HCT116 (cell line): ENCODE results near the gene ALKBH4. TPM values are rescaled to one million over a fixed set of nuclear protein-coding genes. Genes with fewer than 3 reads are reported as not detected.

ENCODE experiments used
- ATAC-seq: fragments of 200-7000 bp; cut with Tn5 transposase; 2 replicates; pipeline ENCODE4 v1.9.1; 2020; ENCODE audit warnings: mild to moderate bottlenecking, moderate library complexity
- BruUV-seq: library from RNA; stranded (reverse); fragments of 400-500 nt; replicated peaks from 2 replicates; lab custom pipeline; 2021; lab: Mats Ljungman, UMichigan
- CTCF ChIA-PET: fragments of 300-600 bp; sonication (Branson Sonifier 250); formaldehyde crosslinking; loops from one replicate; lab custom pipeline; 2021; ENCODE audit warnings: antibody characterized with exemption; lab: Charles Lee
- POLR2A ChIA-PET: fragments of 300-600, 350-600 bp; sonication (Branson Sonifier 250); formaldehyde crosslinking; loops from one replicate; lab custom pipeline; 2021; ENCODE audit warnings: antibody characterized with exemption; lab: Charles Lee
- RAD21 ChIA-PET, 2 experiments: fragments of 300-600 bp; sonication (Branson Sonifier 250); formaldehyde crosslinking; loops; one replicate each; lab custom pipeline; 2023; ENCODE audit warnings: low total read pairs in 2 of 2; ENCODE audit not compliant: uncharacterized antibody in 2 of 2, unreplicated experiment in 2 of 2, low non-redundant PET in 1 of 2; lab: Charles Lee
- DNase-seq: peaks from one replicate; pipeline ENCODE4 v3.0.0-alpha.2; 2010; ENCODE audit warnings: low read depth, low spot score
- H2AFZ ChIP-seq: fragments of 200-600 bp; shearing (Covaris generic), sonication (generic); 2 replicates; pipeline ENCODE4 v1.6.1; 2017; ENCODE audit warnings: low read depth, mixed run types, mixed read lengths, antibody characterized with exemption, low read length; ENCODE audit not compliant: poor library complexity, severe bottlenecking
- H3K27ac ChIP-seq: 2 replicates; pipeline ENCODE4 v1.5.1; 2012; ENCODE audit warnings: low read depth, low read length
- H3K27me3 ChIP-seq: fragments of 200-600 bp; sonication (generic); 2 replicates; pipeline ENCODE4 v1.6.1; 2016; ENCODE audit warnings: mixed run types, low read length, mixed read lengths; ENCODE audit not compliant: insufficient read depth
- H3K36me3 ChIP-seq, 2 experiments: fragments of 200-500 bp in 1 of 2; fragments of 200-600 bp in 1 of 2; sonication (Bioruptor generic) in 1 of 2; sonication (generic) in 1 of 2; 2 replicates each; pipeline versions ENCODE4 v1.5.1 to v1.6.1; 2014 to 2016; ENCODE audit warnings: low read length in 2 of 2, inconsistent platforms in 1 of 2, mixed read lengths in 1 of 2, mixed run types in 1 of 2; ENCODE audit not compliant: insufficient read depth in 2 of 2, control insufficient read depth in 1 of 2
- H3K4me1 ChIP-seq, 2 experiments: fragments of 200-600 bp in 1 of 2; sonication (generic) in 1 of 2; 2 replicates each; pipeline versions ENCODE4 v1.5.1 to v1.6.1; 2012 to 2017; ENCODE audit warnings: low read length in 2 of 2, inconsistent platforms in 1 of 2, mild to moderate bottlenecking in 1 of 2, mixed read lengths in 1 of 2, mixed run types in 1 of 2, moderate library complexity in 1 of 2; ENCODE audit not compliant: insufficient read depth in 2 of 2, control insufficient read depth in 1 of 2
- H3K4me2 ChIP-seq: fragments of 200-600 bp; sonication (generic); 2 replicates; pipeline ENCODE4 v1.6.1; 2017; ENCODE audit warnings: mixed run types, low read length, mixed read lengths
- H3K4me3 ChIP-seq, 2 experiments: fragments of 200-600 bp in 1 of 2; sonication (generic) in 1 of 2; replicated peaks in 1 of 2; 2 replicates each; pipeline ENCODE4 v1.5.1; 2011 to 2016; ENCODE audit warnings: low read length in 2 of 2, control low read depth in 1 of 2, low read depth in 1 of 2, mild to moderate bottlenecking in 1 of 2, mixed read lengths in 1 of 2, mixed run types in 1 of 2
- H3K79me2 ChIP-seq: fragments of 200-600 bp; sonication (generic); 2 replicates; pipeline ENCODE4 v1.6.1; 2017; ENCODE audit warnings: mild to moderate bottlenecking, mixed run types, low read length, moderate library complexity, mixed read lengths; ENCODE audit not compliant: insufficient read depth
- H3K9ac ChIP-seq: fragments of 200-600 bp; sonication (generic); 2 replicates; pipeline ENCODE4 v1.6.1; 2016; ENCODE audit warnings: low read length, mixed read lengths
- H3K9me2 ChIP-seq: fragments of 200-600 bp; sonication (generic), shearing (Covaris generic); 2 replicates; pipeline ENCODE4 v1.6.1; 2017; ENCODE audit warnings: mixed run types, mild to moderate bottlenecking, moderate library complexity; ENCODE audit not compliant: insufficient read depth
- H3K9me3 ChIP-seq, 2 experiments: fragments of 200-500 bp in 1 of 2; fragments of 200-600 bp in 1 of 2; sonication (Bioruptor generic) in 1 of 2; sonication (generic) in 1 of 2; 2 replicates each; pipeline ENCODE4 v1.6.1; 2014 to 2017; ENCODE audit warnings: low read length in 2 of 2, mixed read lengths in 2 of 2, inconsistent platforms in 1 of 2, low read depth in 1 of 2, mild to moderate bottlenecking in 1 of 2, mixed run types in 1 of 2, moderate library complexity in 1 of 2; ENCODE audit not compliant: control insufficient read depth in 1 of 2, insufficient read depth in 1 of 2
- H4K20me1 ChIP-seq: fragments of 200-600 bp; sonication (generic), shearing (Covaris generic); 2 replicates; pipeline ENCODE4 v1.6.1; 2017; ENCODE audit warnings: mixed run types, mild to moderate bottlenecking, moderate library complexity; ENCODE audit not compliant: insufficient read depth
- CEBPB ChIP-seq: IDR thresholded peaks from 2 replicates; pipeline ENCODE4 v1.6.1; 2012; ENCODE audit warnings: low read depth
- EZH2 ChIP-seq: fragments of 200-600 bp; sonication (generic); IDR thresholded peaks from 2 replicates; pipeline ENCODE4 v1.6.1; 2017; ENCODE audit warnings: antibody characterized with exemption, mixed run types
- EZH2phosphoT487 ChIP-seq: fragments of 200-600 bp; IDR thresholded peaks from 2 replicates; pipeline ENCODE4 v1.6.1; 2018; ENCODE audit warnings: antibody characterized with exemption, borderline replicate concordance
- FOSL1 ChIP-seq: IDR thresholded peaks from 2 replicates; pipeline ENCODE4 v1.6.1; 2012; ENCODE audit warnings: low read depth
- JUND ChIP-seq: IDR thresholded peaks from 2 replicates; pipeline ENCODE4 v1.6.1; 2012
- POLR2AphosphoS5 ChIP-seq: IDR thresholded peaks from 2 replicates; pipeline ENCODE4 v1.6.1; 2011; ENCODE audit warnings: mild to moderate bottlenecking, low read depth, low read length, moderate library complexity
- RAD21 ChIP-seq: IDR thresholded peaks from 2 replicates; pipeline ENCODE4 v1.6.1; 2012; ENCODE audit warnings: low read depth, mild to moderate bottlenecking
- REST ChIP-seq: IDR thresholded peaks from 2 replicates; pipeline ENCODE4 v1.6.1; 2012; ENCODE audit warnings: low read depth
- SIN3A ChIP-seq: IDR thresholded peaks from 2 replicates; pipeline ENCODE4 v1.6.1; 2012; ENCODE audit warnings: low read depth
- SP1 ChIP-seq: IDR thresholded peaks from 2 replicates; pipeline ENCODE4 v1.6.1; 2012; ENCODE audit warnings: low read depth
- SRF ChIP-seq: IDR thresholded peaks from 2 replicates; pipeline ENCODE4 v1.6.1; 2012; ENCODE audit warnings: low read depth
- TCF7L2 ChIP-seq: IDR thresholded peaks from 2 replicates; pipeline ENCODE4 v1.7.0; 2011; ENCODE audit warnings: borderline replicate concordance, inconsistent platforms; ENCODE audit not compliant: insufficient read depth, insufficient read length; ENCODE audit errors: extremely low read depth
- YY1 ChIP-seq: IDR thresholded peaks from 2 replicates; pipeline ENCODE4 v1.6.1; 2011; ENCODE audit warnings: low read length, low read depth, moderate library complexity, mild to moderate bottlenecking; ENCODE audit not compliant: insufficient replicate concordance; ENCODE audit errors: extremely low read depth
- ZNF274 ChIP-seq: fragments of 200-500 bp; sonication (Bioruptor generic); IDR thresholded peaks from 2 replicates; pipeline ENCODE4 v1.6.1; 2014; ENCODE audit warnings: mild to moderate bottlenecking, low read depth, low read length, inconsistent platforms
- intact Hi-C: fragments of 100-400 bp; cut with micrococcal nuclease; formaldehyde crosslinking; loops from 2 replicates; pipeline ENCODE4 v1.10.0; 2022
- total RNA-seq: library from RNA; stranded (reverse); gene quantifications from one replicate; pipeline ENCODE4 v1.2.1, GENCODE V29; 2021; ENCODE audit not compliant: unreplicated experiment
- TF ChIP-seq, protein P1 (sequence below): IDR thresholded peaks from 2 replicates; pipeline ENCODE4 v1.6.1; 2012

The ALKBH4 gene
- total RNA-seq, 1 experiment from 2014 or later: 14.9 TPM

- no peak overlapping the region for H3K4me3 ChIP-seq
- intact Hi-C loops: no loop called here
- no peaks in the 10 kb centered on the region for H3K79me2 ChIP-seq
- H4K20me1 ChIP-seq: no peaks in the 10 kb centered on the region
- RAD21 ChIA-PET: interaction anchor here in 1 of 2 experiments (0.6 kb wide), 1 partner anchor 198 kb away, joined by 3 read pairs; no protein-coding TSS in a partner anchor
- no peak overlapping the region for H2AFZ ChIP-seq
- no peaks in the 10 kb centered on the region for H3K9me2 ChIP-seq
- H3K36me3 ChIP-seq: no peaks in the 10 kb centered on the region; a peak in 2 of 4 replicates
- no peak overlapping the region for H3K4me2 ChIP-seq
- no peaks in the 10 kb centered on the region for H3K9me3 ChIP-seq
- H3K27me3 ChIP-seq: no peaks in the 10 kb centered on the region
- CTCF ChIA-PET: no interaction called here
- BruUV-seq: no TSS peak
- DNase-seq (no peak), ATAC-seq (peak; percentile 13; the same call in 1 of the 2 replicates)
- H3K27ac ChIP-seq: no peak overlapping the region
- H3K4me1 ChIP-seq: no peaks in the 10 kb centered on the region
- POLR2A ChIA-PET: no interaction called here
- peak; percentile 11; the same call in 1 of the 2 replicates for TF ChIP-seq POLR2AphosphoS5
- no peak for TF ChIP-seq RAD21
- H3K9ac ChIP-seq: no peak overlapping the region
Observed at GRCh38 chr7:102472126-102473041, 7.7 kb upstream of the ALKBH4 start.

DNA sequence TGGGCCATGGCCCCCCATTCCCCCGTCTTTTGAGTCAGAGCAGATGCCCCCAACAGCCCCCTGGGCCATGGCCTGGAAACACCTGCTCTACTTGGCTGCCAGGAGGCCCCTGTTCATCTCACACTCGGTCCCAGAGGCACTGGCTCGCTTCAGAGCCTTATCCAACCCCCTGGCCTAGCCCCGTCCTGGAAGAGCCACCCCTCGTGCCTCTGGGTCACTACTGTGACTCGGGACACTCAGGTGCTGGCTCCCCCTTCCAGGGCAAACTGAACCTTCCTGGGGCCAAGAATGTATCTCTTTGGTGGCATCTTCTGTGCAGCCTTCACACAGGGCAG, 7.1 kb upstream of the ALKBH4 start:
- POLR2A ChIA-PET: no interaction called here
- no peak overlapping the region for H3K4me2 ChIP-seq
- 0 out of 2 replicates have a peak, but pooled peaks have one; percentile 10 for ATAC-seq
- RAD21 ChIA-PET: no interaction called here
- no peak overlapping the region for H3K9ac ChIP-seq
- H3K4me1 ChIP-seq: no peaks in the 10 kb centered on the region
- no peaks in the 10 kb centered on the region for H3K27me3 ChIP-seq
- H2AFZ ChIP-seq: no peak overlapping the region
- no peaks in the 10 kb centered on the region for H4K20me1 ChIP-seq
- no TSS peak for BruUV-seq
- no peak overlapping the region for H3K4me3 ChIP-seq
- CTCF ChIA-PET: no interaction called here
- H3K9me3 ChIP-seq: no peaks in the 10 kb centered on the region
- TF ChIP-seq ZNF274 (no peak), YY1 (no peak), SRF (no peak), SIN3A (no peak), EZH2phosphoT487 (no peak), SP1 (no peak), JUND (no peak), FOSL1 (no peak), TCF7L2 (no peak), EZH2 (no peak), REST (no peak), CEBPB (no peak), POLR2AphosphoS5 (no peak)
- TF ChIP-seq, protein P1, sequence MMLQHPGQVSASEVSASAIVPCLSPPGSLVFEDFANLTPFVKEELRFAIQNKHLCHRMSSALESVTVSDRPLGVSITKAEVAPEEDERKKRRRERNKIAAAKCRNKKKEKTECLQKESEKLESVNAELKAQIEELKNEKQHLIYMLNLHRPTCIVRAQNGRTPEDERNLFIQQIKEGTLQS: no peak
- no peaks in the 10 kb centered on the region; a peak in 2 of 4 replicates for H3K36me3 ChIP-seq
- no peak for DNase-seq
- H3K9me2 ChIP-seq: no peaks in the 10 kb centered on the region
- intact Hi-C loops: no loop called here
- no peaks in the 10 kb centered on the region for H3K79me2 ChIP-seq
- H3K27ac ChIP-seq: no peak overlapping the region
